Stimulated activated CD8-positive, alpha-beta memory T cell treated with anti-CD3 and anti-CD28 coated beads, Interleukin-15, amount 100 ng/mL, for 1 hour (primary cell): ENCODE results near the gene JARID2.

Source experiments
- DNase-seq: peaks from one replicate; pipeline ENCODE4 v3.0.0-alpha.2; 2020; ENCODE audit warnings: low read depth

The JARID2 gene

GRCh38 chr6:15376900-15377487 lies 131.1 kb downstream of the JARID2 start:
- DNase-seq = no peak

GRCh38 chr6:15378272-15378671 lies 132.4 kb downstream of the JARID2 start:
- no peak for DNase-seq

- DNase-seq = no peak
Observed at GRCh38 chr6:15378866-15379265, 133.0 kb downstream of the JARID2 start.

GRCh38 chr6:15380351-15380750 lies 134.5 kb downstream of the JARID2 start:
- no peak for DNase-seq

- DNase-seq = no peak
Observed at GRCh38 chr6:15382089-15382488, 136.2 kb downstream of the JARID2 start.

- no peak for DNase-seq
Observed at GRCh38 chr6:15382712-15383111, 136.8 kb downstream of the JARID2 start.

DNA sequence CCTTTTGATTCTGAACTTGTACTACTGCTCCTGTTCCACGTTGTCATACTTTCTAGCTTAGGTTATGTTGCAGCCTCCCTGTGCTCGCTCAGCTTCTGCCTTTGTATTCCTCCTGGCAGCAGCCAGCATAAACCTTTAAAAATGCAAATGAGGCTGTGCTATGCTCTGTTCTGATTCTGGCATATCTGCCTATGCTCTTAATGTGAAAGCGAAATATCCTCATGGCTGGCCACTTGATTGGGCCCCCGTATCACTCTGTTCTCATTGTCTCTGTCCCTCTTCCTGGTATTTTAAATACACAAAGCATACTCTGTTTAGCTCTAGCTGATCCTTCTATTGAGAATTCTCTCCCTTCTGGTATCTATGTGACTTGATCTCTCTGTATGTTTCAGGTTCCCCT lies 139.0 kb downstream of the JARID2 start:
- DNase-seq = no peak

- DNase-seq = no peak
Observed at GRCh38 chr6:15385521-15385920, 139.7 kb downstream of the JARID2 start.

GRCh38 chr6:15386110-15386755 lies 140.4 kb downstream of the JARID2 start:
- no peak for DNase-seq

DNA sequence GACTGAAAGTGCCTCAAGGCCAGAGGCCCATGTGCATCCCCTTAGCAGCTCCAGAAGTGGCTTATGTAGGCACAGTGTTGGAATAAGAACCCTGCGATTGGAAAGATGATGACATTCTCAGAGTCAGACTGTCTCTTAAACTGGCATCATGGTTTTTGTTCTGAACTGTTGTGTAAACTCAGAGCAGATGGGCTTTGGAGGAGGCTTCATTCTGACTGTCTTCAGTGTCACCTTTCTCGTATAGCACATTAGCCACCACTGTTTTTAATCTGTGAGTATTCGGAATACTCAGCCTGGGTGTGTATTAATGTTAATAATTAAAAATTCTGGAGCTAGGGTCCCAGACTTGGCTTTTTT lies 140.9 kb downstream of the JARID2 start:
- no peak for DNase-seq

DNA sequence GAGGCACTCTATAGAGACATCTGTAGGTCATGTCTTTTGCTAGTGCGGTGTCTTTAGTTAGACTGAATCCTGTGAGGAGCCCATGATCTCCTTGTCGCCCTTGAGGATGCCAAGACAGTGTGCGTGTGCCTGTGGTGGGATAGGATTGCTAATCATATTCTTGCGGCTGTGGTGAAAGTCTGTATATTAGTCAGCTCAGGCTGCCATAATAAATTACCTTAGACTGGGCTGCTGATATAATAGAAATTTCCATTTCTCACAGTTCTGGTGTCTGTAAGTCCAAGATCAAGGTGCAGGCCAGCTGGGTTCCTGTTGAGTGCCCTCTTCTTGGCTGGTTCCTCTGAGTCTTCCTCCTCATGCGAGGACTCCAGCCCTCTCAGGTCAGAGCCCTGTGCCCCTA lies 141.2 kb downstream of the JARID2 start:
- no peak for DNase-seq

- no peak for DNase-seq
Observed at GRCh38 chr6:15389084-15389764, 143.4 kb downstream of the JARID2 start.

DNA sequence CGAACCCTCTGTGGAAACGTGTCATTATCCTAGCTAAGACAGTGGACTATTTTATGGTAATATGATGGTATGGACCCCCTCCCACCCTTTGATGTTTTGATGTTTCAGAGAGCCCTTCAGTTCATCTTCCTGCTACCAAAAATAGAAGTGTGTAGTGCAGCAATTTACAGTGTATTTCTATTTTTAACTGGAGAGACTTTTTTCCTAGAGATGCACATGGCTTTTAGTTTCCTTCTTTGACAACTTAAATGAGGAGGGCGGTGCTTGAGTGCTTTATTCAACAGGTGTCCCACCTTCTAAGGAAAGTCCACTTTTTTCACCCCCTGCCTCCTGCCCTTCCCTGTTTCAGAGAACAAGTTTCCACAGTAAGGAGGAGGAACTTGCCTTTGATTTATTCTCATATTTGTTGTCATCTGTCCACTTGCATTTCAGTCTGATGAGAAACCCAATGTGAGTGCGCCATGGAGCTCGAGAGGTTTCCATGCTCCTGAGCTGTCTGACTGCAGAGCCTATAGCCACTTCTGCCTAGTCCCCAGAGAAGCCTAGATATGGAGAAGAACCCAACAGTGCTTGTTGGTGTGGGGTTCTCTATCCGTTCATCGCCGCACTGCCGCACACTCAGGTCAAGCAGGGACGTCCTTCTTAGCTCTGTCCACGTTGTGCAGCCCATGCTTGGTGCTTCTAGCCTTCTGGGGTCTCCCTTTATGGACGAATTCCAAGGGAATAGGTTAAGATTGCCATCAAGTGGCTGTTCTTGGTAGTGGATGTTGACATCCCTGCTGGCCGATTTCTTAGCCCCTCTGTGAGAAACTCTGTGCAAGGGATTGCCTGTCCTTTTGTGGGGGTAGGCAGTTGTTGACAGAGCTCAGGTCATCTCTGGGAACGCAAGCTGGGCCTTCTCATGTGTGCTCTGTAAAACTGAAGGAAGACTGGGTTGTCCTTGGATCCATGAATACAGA lies 144.2 kb downstream of the JARID2 start:
- DNase-seq = no peak

DNA sequence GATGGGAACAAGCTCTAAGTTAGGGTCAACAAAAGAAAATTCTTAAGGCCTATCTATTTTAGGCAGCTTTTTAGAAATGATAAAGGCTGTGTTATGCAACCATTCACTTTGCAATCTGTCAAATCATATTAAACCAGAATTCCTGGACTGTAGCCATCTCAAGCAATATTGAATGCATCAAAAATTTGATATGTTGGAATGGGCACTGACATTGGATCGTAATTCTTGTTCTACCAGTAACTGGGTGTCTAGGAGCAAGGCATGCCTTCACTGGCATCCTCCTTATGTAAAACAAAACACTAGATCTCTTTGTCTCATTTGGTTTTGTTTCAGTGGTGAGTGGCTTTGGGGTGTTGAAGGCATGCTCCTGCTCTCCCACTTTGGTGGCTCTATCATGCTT lies 145.6 kb downstream of the JARID2 start:
- DNase-seq = no peak

DNA sequence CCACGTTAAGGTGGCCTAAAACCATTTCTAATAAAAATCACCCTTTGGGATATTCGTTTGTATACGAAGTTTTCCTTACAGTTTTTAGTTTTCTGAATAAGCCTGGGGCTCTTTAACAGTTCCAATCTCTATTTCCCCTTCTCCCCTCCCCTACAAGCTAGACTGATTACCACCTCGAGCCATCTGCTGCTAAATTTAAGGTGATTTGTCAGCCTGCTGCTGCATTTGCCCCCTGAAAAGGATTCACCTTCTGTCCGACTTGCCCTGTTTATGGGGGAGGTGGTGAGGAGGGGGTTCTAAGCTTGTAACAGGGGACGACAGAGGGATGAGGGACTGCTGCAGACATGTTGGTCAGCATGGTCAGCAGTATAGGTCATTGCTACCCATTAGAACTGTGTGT lies 146.3 kb downstream of the JARID2 start:
- no peak for DNase-seq

GRCh38 chr6:15393605-15394004 lies 147.7 kb downstream of the JARID2 start:
- DNase-seq = no peak

- no peak for DNase-seq
Observed at GRCh38 chr6:15395087-15395486, 149.2 kb downstream of the JARID2 start.

GRCh38 chr6:15396808-15397207 lies 150.9 kb downstream of the JARID2 start:
- DNase-seq = no peak

DNA sequence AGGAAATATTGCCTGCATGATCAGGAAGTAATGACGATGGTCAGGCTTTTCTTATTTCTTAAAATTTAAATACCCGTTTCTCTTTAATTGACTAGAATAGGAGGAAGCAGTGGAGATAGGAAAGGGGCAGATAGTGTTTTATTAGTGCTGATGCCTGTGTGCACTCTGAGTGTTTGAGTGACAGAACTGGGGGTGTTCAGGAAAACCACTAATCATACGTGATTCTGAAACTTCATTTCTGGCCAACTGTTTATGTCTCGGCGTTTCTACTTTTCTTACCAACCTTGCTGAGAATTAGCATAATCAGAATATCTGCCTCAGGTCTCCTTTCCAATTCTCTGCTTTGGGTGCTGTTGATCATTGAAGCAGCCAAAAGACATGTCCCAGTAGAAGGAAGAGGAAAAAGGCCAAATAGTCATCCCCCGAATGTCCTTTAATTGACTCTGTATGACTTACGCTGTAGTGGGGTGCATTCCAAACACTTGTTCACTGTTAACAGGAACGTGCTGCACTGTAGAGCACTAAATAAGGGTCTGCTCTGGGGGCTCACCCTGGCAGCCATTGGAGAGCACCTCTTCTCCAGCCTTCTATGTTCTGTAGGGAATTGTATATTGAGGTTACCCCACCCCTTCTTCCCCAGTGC lies 152.9 kb downstream of the JARID2 start:
- DNase-seq = no peak

- DNase-seq = no peak
Observed at GRCh38 chr6:15399641-15400470, 154.0 kb downstream of the JARID2 start.

DNA sequence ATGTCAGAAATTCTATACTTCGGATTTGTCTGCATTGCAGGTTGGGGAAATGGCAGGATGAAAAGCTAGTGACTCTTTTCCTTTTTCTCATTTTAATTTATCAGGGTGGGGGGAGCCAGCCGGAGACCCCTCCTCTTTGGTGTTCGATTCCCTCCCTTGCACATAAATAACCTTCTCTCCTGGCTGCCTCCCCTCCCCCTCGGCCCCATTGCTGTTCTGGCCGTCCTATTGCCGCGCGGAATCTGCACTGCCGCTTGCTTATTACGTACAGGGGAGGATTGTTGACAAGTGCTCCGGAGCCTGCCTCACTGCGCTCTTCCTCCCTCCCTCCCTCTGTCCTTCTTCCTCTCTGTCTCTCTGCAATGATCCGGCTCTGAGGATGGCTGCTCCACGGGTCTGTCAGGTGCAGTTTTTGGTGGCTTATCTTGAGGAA lies 154.7 kb downstream of the JARID2 start:
- DNase-seq = no peak
